Pons (tissue), 1 donor: ENCODE results near the gene POP4.

ENCODE experiments used
- DNase-seq: peaks from one replicate; pipeline ENCODE4 v3.0.0-alpha.2; 2016; ENCODE audit warnings: low spot score

POP4 gene

DNA sequence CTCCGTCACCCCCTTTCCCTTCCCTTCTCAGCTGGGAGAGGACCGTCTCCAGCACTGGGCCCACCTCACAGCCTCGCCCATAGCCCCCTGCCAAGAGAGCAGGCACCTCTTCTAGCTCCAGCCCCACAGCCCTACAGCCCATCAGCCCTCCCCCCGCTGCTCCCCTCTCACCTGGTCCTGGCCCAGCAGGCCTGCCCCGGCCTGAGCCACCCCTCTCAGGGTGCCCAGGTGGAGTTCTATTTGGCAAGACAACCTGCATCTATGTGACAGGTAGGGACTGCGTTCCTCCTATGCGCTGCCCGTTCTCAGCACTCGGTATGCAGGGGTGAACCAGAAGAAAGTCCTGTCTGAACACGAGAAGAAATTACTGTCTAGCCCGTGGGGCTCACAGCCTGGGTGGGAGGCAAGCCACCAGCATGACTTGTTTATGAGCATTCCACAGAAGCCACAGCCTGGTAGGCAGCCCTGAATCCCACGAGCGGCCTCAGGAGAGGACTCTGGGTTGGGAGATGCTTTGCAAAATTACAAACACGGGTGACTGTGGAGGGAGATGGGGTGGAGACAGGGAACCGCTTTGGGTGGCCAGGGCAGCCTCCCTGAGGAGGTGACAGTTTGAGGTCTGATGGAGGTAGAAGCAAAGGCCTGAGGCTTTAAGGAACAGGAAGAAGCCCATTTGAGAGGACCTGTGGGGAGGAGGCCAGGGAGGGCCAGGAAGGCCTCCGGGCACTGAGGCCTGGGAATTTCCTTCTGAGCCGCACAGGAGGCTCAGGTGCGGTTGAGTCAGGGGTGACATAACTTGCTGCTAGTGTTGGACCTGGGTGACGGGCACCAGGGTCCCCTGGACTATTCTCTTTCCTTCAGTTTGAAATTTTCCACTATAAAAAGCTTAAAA lies 58.0 kb downstream of the POP4 start:
- DNase-seq = no peak

DNA sequence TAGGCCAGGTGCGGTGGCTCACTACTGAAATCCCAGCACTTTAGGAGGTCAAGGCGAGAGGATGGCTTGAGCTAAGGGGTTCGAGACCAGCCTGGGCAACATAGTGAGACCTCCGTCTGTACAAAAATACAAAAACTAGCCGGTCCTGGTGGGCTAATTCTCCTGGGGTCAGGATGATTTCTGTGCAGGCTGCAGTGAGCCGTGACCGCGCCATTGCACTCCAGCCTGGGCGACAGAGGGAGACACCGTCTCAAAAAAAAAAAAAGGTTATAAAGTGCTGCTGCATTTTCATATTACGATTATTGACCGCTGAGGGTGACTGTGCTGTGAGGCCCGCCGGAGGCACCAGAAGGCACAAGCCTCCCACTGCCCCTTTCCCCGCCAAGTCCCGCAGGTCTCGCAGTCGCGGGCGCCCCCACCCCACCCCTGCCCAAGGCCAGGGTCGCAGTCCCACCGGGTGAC lies 58.7 kb downstream of the POP4 start:
- no peak for DNase-seq

DNA sequence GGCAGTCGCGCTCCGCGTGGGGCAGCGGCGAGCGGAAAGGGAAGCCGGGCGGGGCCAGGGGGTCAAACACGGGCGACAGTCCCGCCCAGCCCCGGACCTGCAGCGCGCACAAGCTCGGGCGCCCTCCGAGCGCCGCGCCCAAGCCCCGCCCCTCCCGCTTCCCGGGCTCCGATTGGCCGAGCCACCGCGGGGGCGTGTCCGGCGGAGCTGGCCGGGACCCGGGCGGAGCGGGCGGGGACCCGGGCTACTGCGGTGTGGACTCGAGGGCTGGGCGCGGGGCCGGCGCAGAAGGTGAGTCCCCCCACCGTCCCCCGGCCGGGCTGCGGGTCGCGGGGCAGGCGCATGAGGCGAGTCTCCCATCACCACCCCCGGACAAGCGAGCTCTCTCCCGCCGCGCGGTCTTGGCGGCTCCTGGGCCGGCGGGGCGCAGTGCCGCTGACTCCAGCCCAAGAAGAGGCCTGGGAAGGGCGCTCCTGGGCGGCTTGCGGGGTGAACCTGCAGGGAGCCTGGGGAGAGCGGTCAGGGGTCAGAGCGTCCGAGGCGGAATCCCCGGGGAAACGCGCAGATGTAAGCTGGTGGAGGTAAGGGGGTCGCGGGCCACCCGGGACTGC lies 59.2 kb downstream of the POP4 start, which contains the start of gene PLEKHF1:
Gene PLEKHF1, plus strand, starts transcription at position 247 of the 611 bp plus-strand sequence. CDS start 8,379 bp downstream, outside the sequence.
- peak; percentile 81 for DNase-seq

DNA sequence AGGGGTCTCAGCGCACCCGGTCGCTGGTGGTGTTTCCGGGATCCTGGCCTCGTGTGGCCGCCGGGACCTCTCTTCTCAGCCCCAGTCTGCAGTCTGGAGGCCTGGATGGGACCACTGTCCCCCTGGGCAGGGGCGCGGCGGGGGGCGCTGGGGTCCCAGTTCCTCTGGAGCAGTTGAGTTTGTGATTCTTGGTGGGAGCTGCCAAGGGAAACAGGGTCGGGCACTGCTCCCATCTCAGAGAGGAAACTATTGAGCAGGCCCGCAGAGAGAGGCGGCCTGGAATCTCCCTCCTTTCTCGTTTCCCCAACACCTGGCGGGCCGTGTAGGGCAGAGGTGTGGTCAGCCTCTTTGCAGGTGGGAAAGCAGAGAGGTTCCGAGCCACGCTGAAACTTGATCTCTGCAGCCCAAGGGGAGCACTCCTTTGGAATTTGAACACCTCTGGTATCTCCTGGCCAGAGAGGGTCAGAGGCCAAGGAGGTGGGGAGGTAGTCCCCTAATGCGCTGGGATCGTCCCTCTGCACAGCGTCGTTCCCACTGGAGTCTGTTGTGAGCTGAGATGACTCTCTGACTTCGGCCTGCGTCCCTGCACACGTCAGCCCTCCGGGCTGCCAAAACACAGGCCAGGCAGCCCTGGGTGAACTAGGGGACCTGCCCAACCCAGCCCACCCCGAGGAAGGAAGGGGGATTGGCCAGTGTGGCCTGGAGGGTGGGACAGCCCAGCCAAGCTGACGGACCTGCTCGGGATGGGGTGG lies 59.9 kb downstream of the POP4 start:
- no peak for DNase-seq
